K562 (cell line): ENCODE measurements around the gene EIF3K. TPM values are rescaled to one million over a fixed set of nuclear protein-coding genes. Genes with fewer than 3 reads are reported as not detected.

ENCODE experiments used
- BHLHE40 ChIP-seq: IDR thresholded peaks from 2 replicates; pipeline ENCODE4 v1.6.1; 2011; ENCODE audit warnings: low read length, improper control_type of control experiment
- DMBX1 ChIP-seq: fragments of 250-450 bp; sonication (Bioruptor Pico); IDR thresholded peaks from 2 replicates; pipeline ENCODE4 v1.8.0; 2022; ENCODE audit warnings: inconsistent platforms, mild to moderate bottlenecking, moderate library complexity, borderline replicate concordance
- FOXK2 ChIP-seq, 2 experiments: fragments of 450-650 bp; IDR thresholded peaks in 1 of 2; conservative IDR thresholded peaks in 1 of 2; 2 replicates each; pipeline ENCODE4 v1.6.1; 2016; ENCODE audit warnings: low read depth in 2 of 2, mild to moderate bottlenecking in 1 of 2
- HDAC8 ChIP-seq: fragments of 450-650 bp; IDR thresholded peaks from 2 replicates; pipeline ENCODE4 v1.6.1; 2016; ENCODE audit warnings: mild to moderate bottlenecking, missing genetic modification characterization, moderate library complexity, missing compliant biosample characterization
- MTA1 ChIP-seq: fragments of 450-650 bp; IDR thresholded peaks from 2 replicates; pipeline ENCODE4 v1.6.1; 2017; ENCODE audit warnings: borderline replicate concordance
- MYC ChIP-seq, 2 experiments: fragments of 250-450 bp in 1 of 2; sonication (Bioruptor Pico) in 1 of 2; IDR thresholded peaks; 2 replicates each; pipeline versions ENCODE4 v1.5.1 to v1.6.1; 2012 to 2021; ENCODE audit warnings: low read depth in 2 of 2, borderline replicate concordance in 1 of 2, improper control_type of control experiment in 1 of 2, low read length in 1 of 2, mild to moderate bottlenecking in 1 of 2, moderate library complexity in 1 of 2
- MYNN ChIP-seq, 2 experiments: sonication (generic); formaldehyde crosslinking in 1 of 2; IDR thresholded peaks; 2 replicates each; pipeline versions ENCODE4 v1.5.0 to v1.6.1; 2016 to 2020; ENCODE audit warnings: antibody characterized with exemption in 1 of 2, missing genetic modification reagents in 1 of 2
- NFYB ChIP-seq: IDR thresholded peaks from 2 replicates; pipeline ENCODE4 v1.6.1; 2011; ENCODE audit warnings: mild to moderate bottlenecking, moderate library complexity; ENCODE audit not compliant: insufficient read length; ENCODE audit errors: extremely low read depth
- NONO ChIP-seq, 2 experiments: fragments of 200-400 bp in 1 of 2; fragments of 450-650 bp in 1 of 2; formaldehyde crosslinking in 1 of 2; IDR thresholded peaks; 2 replicates each; pipeline ENCODE4 v1.6.1; 2017; ENCODE audit warnings: low read depth in 2 of 2, mild to moderate bottlenecking in 2 of 2, moderate library complexity in 2 of 2, low read length in 1 of 2
- PHF20 ChIP-seq: fragments of 450-650 bp; IDR thresholded peaks from 2 replicates; pipeline ENCODE4 v1.6.1; 2018; ENCODE audit not compliant: partially characterized antibody
- POLR2G ChIP-seq: fragments of 200-400 bp; formaldehyde crosslinking; IDR thresholded peaks from 2 replicates; pipeline ENCODE4 v1.6.1; 2017; ENCODE audit warnings: low read depth, mild to moderate bottlenecking, antibody characterized with exemption, low read length, moderate library complexity
- RBFOX2 ChIP-seq: fragments of 200-400 bp; formaldehyde crosslinking; IDR thresholded peaks from 2 replicates; pipeline ENCODE4 v1.6.1; 2017; ENCODE audit warnings: low read depth, mild to moderate bottlenecking, low read length, moderate library complexity
- SETDB1 ChIP-seq: IDR thresholded peaks from one replicate; pipeline ENCODE4 v1.6.1; 2012; ENCODE audit warnings: low read length, control low read depth, inconsistent platforms
- STAT5A ChIP-seq: IDR thresholded peaks from 2 replicates; pipeline ENCODE4 v1.6.1; 2012; ENCODE audit warnings: low read length, inconsistent platforms, borderline replicate concordance
- ZBTB17 ChIP-seq: fragments of 450-650 bp; formaldehyde crosslinking; IDR thresholded peaks from 2 replicates; pipeline ENCODE4 v1.4.0; 2020; ENCODE audit warnings: mild to moderate bottlenecking
- ZNF764 ChIP-seq: fragments of 250-450 bp; sonication (Bioruptor Pico); IDR thresholded peaks from 2 replicates; pipeline ENCODE4 v1.4.0; 2020; ENCODE audit warnings: low read depth, mild to moderate bottlenecking, moderate library complexity
- ZNF778 ChIP-seq: fragments of 450-650 bp; formaldehyde crosslinking; IDR thresholded peaks from 2 replicates; pipeline ENCODE4 v1.4.0; 2020; ENCODE audit warnings: mild to moderate bottlenecking, moderate library complexity
- polyA plus RNA-seq, 8 experiments: library from polyadenylated mRNA; depleted of rRNA in 4 of 8; stranded (reverse) in 5 of 8; unstranded in 3 of 8; fragments of >200 nt; fragmentation: Nextera tagmentation in 2 of 8; fragmentation: Illumina TruSeq in 1 of 8; extraction: Ambion mirVana in 2 of 8; extraction: Trizol in 1 of 8; gene quantifications; 2 replicates each; pipeline versions ENCODE4 v1.2.1 to v1.2.3, GENCODE V29; 2011 to 2014; ENCODE audit warnings: inconsistent platforms in 1 of 8, missing spikeins in 1 of 8
- total RNA-seq, 7 experiments: library from RNA; depleted of rRNA in 6 of 7; stranded (reverse); fragments of >200 nt in 6 of 7; fragmentation: Illumina TruSeq in 2 of 7; extraction: Trizol in 2 of 7; gene quantifications; 2 replicates each; pipeline versions ENCODE4 v1.2.1 to v1.2.3, GENCODE V29; 2011 to 2021; ENCODE audit warnings: low replicate concordance in 1 of 7
- TF ChIP-seq, protein P1 (sequence below), 2 experiments: fragments of 250-450 bp in 1 of 2; fragments of 450-650 bp in 1 of 2; sonication (Bioruptor Pico) in 1 of 2; IDR thresholded peaks; 2 replicates each; pipeline versions ENCODE4 v1.6.1 to v1.8.0; 2016 to 2021; ENCODE audit warnings: mild to moderate bottlenecking in 2 of 2, moderate library complexity in 2 of 2, missing compliant biosample characterization in 1 of 2, missing genetic modification characterization in 1 of 2
- TF ChIP-seq, protein P2 (sequence below), 3 experiments: IDR thresholded peaks in 2 of 3; conservative IDR thresholded peaks in 1 of 3; 2 replicates each; pipeline ENCODE4 v1.5.1; 2011 to 2012; ENCODE audit warnings: low read length in 3 of 3, mild to moderate bottlenecking in 3 of 3, control low read depth in 2 of 3, improper control_type of control experiment in 1 of 3, inconsistent platforms in 1 of 3, low read depth in 1 of 3, mixed read lengths in 1 of 3, moderate library complexity in 1 of 3; ENCODE audit not compliant: insufficient read depth in 2 of 3
- TF ChIP-seq, protein P3 (sequence below): sonication (generic); formaldehyde crosslinking; IDR thresholded peaks from 2 replicates; pipeline ENCODE4 v1.9.0; 2022; ENCODE audit warnings: mild to moderate bottlenecking, missing genetic modification reagents
- TF ChIP-seq, protein P4 (sequence below): sonication (generic); formaldehyde crosslinking; IDR thresholded peaks from 2 replicates; pipeline ENCODE4 v1.8.0; 2022; ENCODE audit warnings: mild to moderate bottlenecking, missing genetic modification reagents
- TF ChIP-seq, protein P5 (sequence below): fragments of 450-650 bp; formaldehyde crosslinking; IDR thresholded peaks from 2 replicates; pipeline ENCODE4 v1.4.0; 2020; ENCODE audit warnings: mild to moderate bottlenecking, moderate library complexity

The EIF3K gene
- total and polyA plus RNA-seq, 9 of the 15 experiments (the other 6 are each of a cell fraction or from before 2014, with no cell fraction given) = 387 to 1,827 (median 733) TPM

DNA sequence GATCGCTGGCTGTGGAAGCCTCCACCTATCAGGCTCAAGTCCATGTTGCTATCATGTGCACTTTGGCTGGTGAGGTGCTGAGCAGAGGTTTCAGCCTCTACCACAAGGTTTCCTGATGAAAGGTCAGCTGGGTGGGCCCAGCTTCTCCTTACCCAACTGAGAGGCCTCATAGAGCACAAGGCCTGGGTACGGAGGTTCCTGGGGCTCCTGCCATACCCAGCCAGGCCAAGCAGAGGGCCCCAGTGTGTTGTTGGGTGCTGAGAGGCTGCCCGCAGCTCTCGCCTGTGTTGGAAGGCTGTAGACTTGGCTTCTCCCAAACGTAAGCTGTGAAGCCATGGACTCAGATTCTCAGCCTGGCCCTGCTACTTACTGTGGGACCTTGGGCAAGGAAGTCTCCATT is 56.6 kb downstream of the EIF3K start (continued):
- TF ChIP-seq FOXK2 (conservative IDR thresholded peaks at IDR 0.05 in 1 of 2, IDR thresholded peaks at IDR 0.05 in 1 of 2; ENCODE audit: low read depth in 2 of 2) (peak; percentile 22 to 29; a peak in 1 of 4 replicates), HDAC8 (peak; percentile 62; the same call in 1 of the 2 replicates), NFYB (peak; percentile 10), STAT5A (no peak), DMBX1 (CRISPR knock-in tag) (peak; percentile 80; the same call in 1 of the 2 replicates), NONO (IDR thresholded peaks at IDR 0.05; ENCODE audit: low read depth in 2 of 2, low read length in 1 of 2) (no peak), ZNF778 (CRISPR knock-in tag) (no peak), RBFOX2 (no peak; the same call in 1 of the 2 replicates), BHLHE40 (no peak), SETDB1 (no peak), MYNN (IDR thresholded peaks at IDR 0.05) (no peak), MYNN (CRISPR knock-in tag; IDR thresholded peaks at IDR 0.05) (no peak), POLR2G (0 out of 2 replicates have a peak, but pooled peaks have one; percentile 11), MTA1 (0 out of 2 replicates have a peak, but pooled peaks have one; percentile 3), ZBTB17 (peak; percentile 60), MYC (IDR thresholded peaks at IDR 0.05; ENCODE audit: low read depth, low read length) (peak; percentile 26; the same call in 1 of the 2 replicates), MYC (CRISPR knock-in tag; IDR thresholded peaks at IDR 0.05; ENCODE audit: borderline replicate concordance, low read depth) (peak; percentile 59; the same call in 1 of the 2 replicates), PHF20 (no peak), ZNF764 (CRISPR knock-in tag) (no peak)
- TF ChIP-seq, protein P1, sequence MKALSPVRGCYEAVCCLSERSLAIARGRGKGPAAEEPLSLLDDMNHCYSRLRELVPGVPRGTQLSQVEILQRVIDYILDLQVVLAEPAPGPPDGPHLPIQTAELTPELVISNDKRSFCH (CRISPR knock-in tag; IDR thresholded peaks at IDR 0.05) = no peak
- TF ChIP-seq, protein P1 (tag; IDR thresholded peaks at IDR 0.05) = peak; percentile 90
- TF ChIP-seq, protein P2, sequence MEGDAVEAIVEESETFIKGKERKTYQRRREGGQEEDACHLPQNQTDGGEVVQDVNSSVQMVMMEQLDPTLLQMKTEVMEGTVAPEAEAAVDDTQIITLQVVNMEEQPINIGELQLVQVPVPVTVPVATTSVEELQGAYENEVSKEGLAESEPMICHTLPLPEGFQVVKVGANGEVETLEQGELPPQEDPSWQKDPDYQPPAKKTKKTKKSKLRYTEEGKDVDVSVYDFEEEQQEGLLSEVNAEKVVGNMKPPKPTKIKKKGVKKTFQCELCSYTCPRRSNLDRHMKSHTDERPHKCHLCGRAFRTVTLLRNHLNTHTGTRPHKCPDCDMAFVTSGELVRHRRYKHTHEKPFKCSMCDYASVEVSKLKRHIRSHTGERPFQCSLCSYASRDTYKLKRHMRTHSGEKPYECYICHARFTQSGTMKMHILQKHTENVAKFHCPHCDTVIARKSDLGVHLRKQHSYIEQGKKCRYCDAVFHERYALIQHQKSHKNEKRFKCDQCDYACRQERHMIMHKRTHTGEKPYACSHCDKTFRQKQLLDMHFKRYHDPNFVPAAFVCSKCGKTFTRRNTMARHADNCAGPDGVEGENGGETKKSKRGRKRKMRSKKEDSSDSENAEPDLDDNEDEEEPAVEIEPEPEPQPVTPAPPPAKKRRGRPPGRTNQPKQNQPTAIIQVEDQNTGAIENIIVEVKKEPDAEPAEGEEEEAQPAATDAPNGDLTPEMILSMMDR (IDR thresholded peaks at IDR 0.05 in 2 of 3, conservative IDR thresholded peaks at IDR 0.05 in 1 of 3; ENCODE audit: insufficient read depth in 2 of 3, low read depth in 1 of 3, low read length in 3 of 3) = peak; percentile 31 to 49 (median 43); a peak in 4 of 6 replicates
- TF ChIP-seq, protein P3, sequence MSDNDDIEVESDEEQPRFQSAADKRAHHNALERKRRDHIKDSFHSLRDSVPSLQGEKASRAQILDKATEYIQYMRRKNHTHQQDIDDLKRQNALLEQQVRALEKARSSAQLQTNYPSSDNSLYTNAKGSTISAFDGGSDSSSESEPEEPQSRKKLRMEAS (CRISPR knock-in tag) = peak; percentile 71
- TF ChIP-seq, protein P4, sequence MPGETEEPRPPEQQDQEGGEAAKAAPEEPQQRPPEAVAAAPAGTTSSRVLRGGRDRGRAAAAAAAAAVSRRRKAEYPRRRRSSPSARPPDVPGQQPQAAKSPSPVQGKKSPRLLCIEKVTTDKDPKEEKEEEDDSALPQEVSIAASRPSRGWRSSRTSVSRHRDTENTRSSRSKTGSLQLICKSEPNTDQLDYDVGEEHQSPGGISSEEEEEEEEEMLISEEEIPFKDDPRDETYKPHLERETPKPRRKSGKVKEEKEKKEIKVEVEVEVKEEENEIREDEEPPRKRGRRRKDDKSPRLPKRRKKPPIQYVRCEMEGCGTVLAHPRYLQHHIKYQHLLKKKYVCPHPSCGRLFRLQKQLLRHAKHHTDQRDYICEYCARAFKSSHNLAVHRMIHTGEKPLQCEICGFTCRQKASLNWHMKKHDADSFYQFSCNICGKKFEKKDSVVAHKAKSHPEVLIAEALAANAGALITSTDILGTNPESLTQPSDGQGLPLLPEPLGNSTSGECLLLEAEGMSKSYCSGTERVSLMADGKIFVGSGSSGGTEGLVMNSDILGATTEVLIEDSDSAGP (CRISPR knock-in tag) = no peak
- TF ChIP-seq, protein P5, sequence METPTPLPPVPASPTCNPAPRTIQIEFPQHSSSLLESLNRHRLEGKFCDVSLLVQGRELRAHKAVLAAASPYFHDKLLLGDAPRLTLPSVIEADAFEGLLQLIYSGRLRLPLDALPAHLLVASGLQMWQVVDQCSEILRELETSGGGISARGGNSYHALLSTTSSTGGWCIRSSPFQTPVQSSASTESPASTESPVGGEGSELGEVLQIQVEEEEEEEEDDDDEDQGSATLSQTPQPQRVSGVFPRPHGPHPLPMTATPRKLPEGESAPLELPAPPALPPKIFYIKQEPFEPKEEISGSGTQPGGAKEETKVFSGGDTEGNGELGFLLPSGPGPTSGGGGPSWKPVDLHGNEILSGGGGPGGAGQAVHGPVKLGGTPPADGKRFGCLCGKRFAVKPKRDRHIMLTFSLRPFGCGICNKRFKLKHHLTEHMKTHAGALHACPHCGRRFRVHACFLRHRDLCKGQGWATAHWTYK (CRISPR knock-in tag) = 0 out of 2 replicates have a peak, but pooled peaks have one; percentile 41
